Testis (tissue), 3 donors: ENCODE results near the gene KRT7. TPM values are rescaled to one million over a fixed set of nuclear protein-coding genes. Genes with fewer than 3 reads are reported as not detected.

Experiments used
- DNase-seq: peaks from one replicate; pipeline ENCODE4 v3.0.0-alpha.2; 2019
- H3K27ac ChIP-seq, 2 donors: fragments of 200-600 bp; sonication (generic); one replicate each; pipeline ENCODE4 v1.5.1; 2019
- H3K27me3 ChIP-seq: fragments of 200-600 bp; sonication (generic); one replicate; pipeline ENCODE4 v1.5.1; 2019
- H3K36me3 ChIP-seq: fragments of 200-600 bp; sonication (generic); one replicate; pipeline ENCODE4 v1.5.1; 2017; ENCODE audit warnings: low read depth; ENCODE audit errors: missing control alignments
- H3K4me1 ChIP-seq: fragments of 200-600 bp; sonication (generic); one replicate; pipeline ENCODE4 v1.5.1; 2019
- H3K4me3 ChIP-seq, 2 donors: fragments of 200-600 bp; sonication (generic); one replicate each; pipeline ENCODE4 v1.5.1; 2017 to 2019
- H3K9me3 ChIP-seq: fragments of 200-600 bp; sonication (generic); one replicate; pipeline ENCODE4 v1.5.1; 2017
- POLR2A ChIP-seq: fragments of 450-650 bp; IDR thresholded peaks from one replicate; pipeline ENCODE4 v1.6.1; 2017; ENCODE audit warnings: antibody characterized with exemption, mild to moderate bottlenecking, moderate library complexity
- WGBS, 2 donors: methylation state at CpG; one replicate each; pipeline ENCODE4 v1.1.5; 2018; 5-methylcytosine and 5-hydroxymethylcytosine counted together
- intact Hi-C: fragments of 100-400 bp; cut with DNase I; formaldehyde crosslinking; loops from one replicate; pipeline ENCODE4 v1.15.1; 2023; ENCODE audit warnings: low total_unique reads
- polyA plus RNA-seq: library from polyadenylated mRNA; stranded (reverse); fragments of 350-450 nt; fragmentation: Illumina TruSeq; extraction: RNeasy Lipid Tissue Mini Kit (QIAGEN cat#74804); gene quantifications from one replicate; pipeline ENCODE4 v1.2.3, GENCODE V29; 2014; ENCODE audit warnings: low read depth, low replicate concordance; ENCODE audit not compliant: insufficient read depth
- total RNA-seq, 2 donors: library from RNA; depleted of rRNA; stranded (reverse); fragments of >200 nt; gene quantifications; one replicate each; pipeline ENCODE4 v1.2.3, GENCODE V29; 2016
- TF ChIP-seq, protein P1 (sequence below), 3 experiments: fragments of 450-650 bp in 2 of 3; fragments of 200-600 bp in 1 of 3; sonication (generic) in 1 of 3; IDR thresholded peaks; one replicate each; pipeline ENCODE4 v1.5.1; 2016 to 2019; ENCODE audit warnings: antibody characterized with exemption in 3 of 3, mild to moderate bottlenecking in 2 of 3, moderate library complexity in 1 of 3

The KRT7 gene
- total and polyA plus RNA-seq, 3 donors from 2014 or later: 3.3 to 19.3 (median 6.9) TPM

DNA sequence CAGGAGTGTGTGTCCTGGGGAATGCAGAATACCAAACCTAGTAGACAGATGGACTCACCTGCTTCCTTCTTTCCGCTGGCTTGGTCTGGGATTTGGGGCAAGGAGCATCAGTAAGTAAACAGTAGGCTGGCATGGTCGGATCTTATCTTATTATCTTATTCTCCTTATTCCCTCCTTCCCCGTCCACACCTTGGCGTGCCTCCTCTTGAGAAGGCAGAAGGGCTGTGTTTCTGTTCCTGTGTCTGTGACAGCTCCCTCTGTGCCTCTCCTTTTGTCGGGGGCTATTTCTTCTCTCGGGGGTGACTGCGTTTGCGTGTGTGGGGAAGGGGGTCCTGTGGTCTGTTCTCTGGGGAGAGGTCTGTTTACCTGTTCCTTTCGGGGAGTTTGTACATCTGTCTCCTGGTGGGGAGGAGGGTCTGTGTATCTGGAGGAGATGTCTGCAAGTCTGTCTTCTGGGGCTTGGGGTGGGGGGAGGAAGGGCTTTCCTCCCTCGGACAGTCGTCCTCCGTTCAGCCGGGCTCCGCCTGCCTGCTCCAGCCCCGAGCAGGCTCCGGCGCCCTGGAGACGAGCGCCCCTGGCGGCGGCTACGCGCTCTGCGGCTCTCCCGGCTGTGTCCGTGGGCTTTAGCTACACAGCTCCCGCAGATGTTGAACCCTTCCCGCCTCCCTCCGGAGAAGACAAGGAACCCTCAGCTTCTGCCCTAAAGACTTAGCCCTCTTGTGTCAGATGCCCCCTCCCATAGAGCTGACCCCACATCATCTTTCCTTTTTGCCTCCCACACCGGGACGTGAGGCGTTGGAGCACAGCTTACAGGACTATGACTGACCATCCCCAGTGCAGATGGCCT lies 45.8 kb downstream of the KRT7 start:
- 17 to 28% methylated on average over 12 to 32 of the region's 32 CpGs for WGBS, 2 donors
- H3K36me3 ChIP-seq: no peaks in the 10 kb centered on the region
- no peaks in the 10 kb centered on the region for H3K4me1 ChIP-seq
- no peaks in the 10 kb centered on the region for H3K27me3 ChIP-seq
- H3K4me3 ChIP-seq: peak overlapping the region; percentile 21 to 46
- intact Hi-C loops: no loop called here
- DNase-seq: peak; percentile 81
- TF ChIP-seq POLR2A: no peak
- TF ChIP-seq, protein P1, sequence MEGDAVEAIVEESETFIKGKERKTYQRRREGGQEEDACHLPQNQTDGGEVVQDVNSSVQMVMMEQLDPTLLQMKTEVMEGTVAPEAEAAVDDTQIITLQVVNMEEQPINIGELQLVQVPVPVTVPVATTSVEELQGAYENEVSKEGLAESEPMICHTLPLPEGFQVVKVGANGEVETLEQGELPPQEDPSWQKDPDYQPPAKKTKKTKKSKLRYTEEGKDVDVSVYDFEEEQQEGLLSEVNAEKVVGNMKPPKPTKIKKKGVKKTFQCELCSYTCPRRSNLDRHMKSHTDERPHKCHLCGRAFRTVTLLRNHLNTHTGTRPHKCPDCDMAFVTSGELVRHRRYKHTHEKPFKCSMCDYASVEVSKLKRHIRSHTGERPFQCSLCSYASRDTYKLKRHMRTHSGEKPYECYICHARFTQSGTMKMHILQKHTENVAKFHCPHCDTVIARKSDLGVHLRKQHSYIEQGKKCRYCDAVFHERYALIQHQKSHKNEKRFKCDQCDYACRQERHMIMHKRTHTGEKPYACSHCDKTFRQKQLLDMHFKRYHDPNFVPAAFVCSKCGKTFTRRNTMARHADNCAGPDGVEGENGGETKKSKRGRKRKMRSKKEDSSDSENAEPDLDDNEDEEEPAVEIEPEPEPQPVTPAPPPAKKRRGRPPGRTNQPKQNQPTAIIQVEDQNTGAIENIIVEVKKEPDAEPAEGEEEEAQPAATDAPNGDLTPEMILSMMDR (IDR thresholded peaks at IDR 0.05): peak; percentile 54 to 96 (median 71)
- H3K27ac ChIP-seq: no peak overlapping the region
- H3K9me3 ChIP-seq: no peaks in the 10 kb centered on the region

DNA sequence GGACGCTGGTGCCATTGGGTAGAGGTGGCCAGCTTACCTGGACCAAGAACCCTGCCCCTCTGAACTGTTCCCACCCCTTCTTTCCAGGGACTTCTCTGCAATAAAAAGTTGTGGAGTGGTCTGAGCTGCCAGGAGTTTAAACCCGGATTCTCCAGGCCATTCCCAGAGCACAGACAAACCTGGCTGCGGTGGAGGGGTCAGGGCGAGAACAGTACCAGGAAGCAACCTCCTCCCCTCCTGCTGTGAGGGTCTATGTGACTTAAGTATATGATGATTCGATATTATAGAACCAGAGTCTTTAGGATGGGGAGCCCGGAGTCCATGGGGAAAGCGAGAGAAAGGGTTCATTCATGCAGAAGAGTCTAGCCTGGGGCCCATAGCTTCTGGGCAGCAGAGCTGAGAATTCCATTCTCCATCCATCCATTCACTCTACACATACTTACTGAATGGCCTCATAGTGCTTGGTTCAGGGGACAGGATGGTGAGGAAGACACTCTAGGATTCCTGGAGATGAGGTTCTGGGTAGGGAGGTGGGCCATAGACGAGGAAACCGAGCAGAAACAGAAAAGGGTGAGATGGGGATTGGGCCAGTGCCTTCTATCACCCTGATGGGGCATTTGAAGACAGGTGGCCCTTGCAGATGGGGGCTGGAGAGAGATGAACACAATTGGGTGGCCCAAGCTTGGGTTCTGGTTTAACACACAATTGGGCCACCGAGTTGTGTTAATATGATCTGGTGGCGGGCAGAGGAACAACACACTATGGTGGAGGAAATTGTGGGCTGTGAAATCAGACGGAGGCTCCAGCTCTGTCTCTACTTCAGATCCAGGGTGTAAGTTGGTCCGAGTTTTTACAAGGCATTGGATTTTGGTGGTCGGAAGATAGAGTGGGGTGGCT lies 46.6 kb downstream of the KRT7 start:
- TF ChIP-seq, protein P1 (IDR thresholded peaks at IDR 0.05): no peak
- no peak for TF ChIP-seq POLR2A
- DNase-seq: no peak
- intact Hi-C loops: no loop called here
- Histone ChIP-seq H3K9me3 (no peaks in the 10 kb centered on the region), H3K36me3 (no peaks in the 10 kb centered on the region), H3K27me3 (no peaks in the 10 kb centered on the region), H3K27ac (no peak overlapping the region), H3K4me3 (peak overlapping the region in 1 of 2 donors; percentile 46), H3K4me1 (no peaks in the 10 kb centered on the region)
- 84 to 91% methylated on average over 14 of the region's 14 CpGs for WGBS, 2 donors

DNA sequence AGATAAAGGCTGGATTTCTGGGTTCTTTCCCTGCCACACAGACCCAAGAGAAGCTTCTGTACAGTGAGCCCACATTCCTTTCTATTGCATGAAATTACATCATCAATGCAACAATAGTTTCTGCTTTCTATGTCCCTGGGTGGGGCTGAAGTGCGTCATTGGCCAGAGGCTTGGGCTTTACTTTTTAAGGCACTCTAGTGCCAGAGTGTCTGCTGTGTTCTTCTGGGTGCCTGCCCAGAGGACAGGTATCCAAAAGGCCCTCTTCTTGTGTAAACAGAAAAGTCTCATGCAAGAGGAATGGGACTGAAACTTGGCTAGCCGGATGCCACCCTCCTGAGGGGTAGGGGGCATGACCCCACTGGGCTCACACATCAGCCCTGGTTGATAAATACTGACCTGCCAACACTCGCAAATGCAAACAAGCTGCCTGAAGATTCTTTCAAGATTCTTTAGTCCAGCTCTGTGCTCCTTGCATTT lies 47.3 kb downstream of the KRT7 start:
- Histone ChIP-seq H3K9me3 (no peaks in the 10 kb centered on the region), H3K4me1 (no peaks in the 10 kb centered on the region), H3K4me3 (no peak overlapping the region), H3K27me3 (no peaks in the 10 kb centered on the region), H3K36me3 (no peaks in the 10 kb centered on the region), H3K27ac (no peak overlapping the region)
- TF ChIP-seq, protein P1 (IDR thresholded peaks at IDR 0.05): no peak
- no peak for TF ChIP-seq POLR2A
- WGBS, 2 donors: 75 to 76% methylated on average over 2 to 3 of the region's 3 CpGs
- no peak for DNase-seq
- intact Hi-C loops: no loop called here

DNA sequence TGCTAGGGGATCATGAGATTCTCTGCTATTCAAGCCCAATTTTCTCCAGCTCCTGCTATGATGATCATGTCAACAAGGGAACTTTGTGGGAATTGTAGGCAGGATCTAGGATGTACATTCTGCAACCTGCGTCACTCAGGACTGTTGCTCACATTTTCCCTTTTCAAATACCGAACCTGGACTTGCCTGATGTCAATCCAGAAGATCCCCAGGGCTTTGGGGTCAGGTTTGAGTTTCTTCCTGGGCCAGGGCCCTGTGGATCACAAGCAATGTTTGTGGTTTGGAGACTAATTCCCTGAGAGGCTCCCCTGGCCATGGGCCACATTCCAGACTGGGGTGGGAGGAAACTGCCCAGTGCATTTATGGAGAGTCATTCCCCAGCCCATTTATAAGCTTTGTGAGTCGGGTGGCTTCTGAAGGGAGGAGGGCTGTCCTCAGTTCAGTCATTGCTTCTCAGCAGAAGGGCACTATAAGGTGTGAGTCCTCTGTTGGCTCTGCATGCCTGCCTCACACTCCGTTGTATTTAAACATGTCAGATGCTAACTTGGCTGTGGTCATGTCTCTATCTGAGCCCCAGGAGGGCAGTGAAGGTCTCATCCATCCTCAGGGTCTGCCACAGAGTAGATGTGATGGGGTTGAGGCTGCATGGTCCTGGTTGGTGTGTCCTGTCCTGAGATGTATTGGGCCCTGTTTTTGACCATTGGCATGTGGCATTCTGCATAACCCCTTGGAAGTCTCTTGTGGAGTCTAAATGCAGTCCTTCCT lies 47.9 kb downstream of the KRT7 start:
- WGBS, 2 donors: 54 to 65% methylated on average over 2 to 4 of the region's 4 CpGs
- H3K4me1 ChIP-seq: no peaks in the 10 kb centered on the region
- no peak for DNase-seq
- no peaks in the 10 kb centered on the region for H3K36me3 ChIP-seq
- no peaks in the 10 kb centered on the region for H3K27me3 ChIP-seq
- H3K4me3 ChIP-seq: no peak overlapping the region
- no peak overlapping the region for H3K27ac ChIP-seq
- TF ChIP-seq, protein P1 (IDR thresholded peaks at IDR 0.05): no peak
- no peak for TF ChIP-seq POLR2A
- intact Hi-C loops: no loop called here
- no peaks in the 10 kb centered on the region for H3K9me3 ChIP-seq
